NT2/D1 (cell line): ENCODE measurements around the gene DOCK2.
"Not testable (repeated sequence)": the region's sequence is repeated elsewhere in the genome, so short reads cannot be mapped to it uniquely, and the experiment has no call there.

Source experiments
- DNase-seq: peaks from one replicate; pipeline ENCODE4 v3.0.0-alpha.2; 2011; ENCODE audit warnings: low read depth, low spot score
- H3K27me3 ChIP-seq: 2 replicates; pipeline ENCODE4 v1.6.0; 2011; ENCODE audit warnings: mild to moderate bottlenecking; ENCODE audit not compliant: insufficient read length, insufficient read depth
- H3K36me3 ChIP-seq: 2 replicates; pipeline ENCODE4 v1.6.1; 2011; ENCODE audit warnings: mild to moderate bottlenecking, low read length, mixed read lengths; ENCODE audit not compliant: insufficient read depth, insufficient read length
- H3K4me1 ChIP-seq: 2 replicates; pipeline ENCODE4 v1.5.1; 2011; ENCODE audit not compliant: insufficient read depth, insufficient read length
- H3K4me3 ChIP-seq: 2 replicates; pipeline ENCODE4 v1.5.1; 2011; ENCODE audit warnings: low read depth; ENCODE audit not compliant: insufficient read length
- H3K9ac ChIP-seq: 2 replicates; pipeline ENCODE4 v1.6.0; 2011; ENCODE audit warnings: low read depth; ENCODE audit not compliant: insufficient read length
- H3K9me3 ChIP-seq: 2 replicates; pipeline ENCODE4 v1.5.1; 2011; ENCODE audit warnings: mild to moderate bottlenecking, low read length; ENCODE audit not compliant: insufficient read depth
- SUZ12 ChIP-seq: IDR thresholded peaks from 2 replicates; pipeline ENCODE4 v1.6.1; 2011; ENCODE audit not compliant: insufficient read length, insufficient read depth; ENCODE audit errors: extremely low read depth
- YY1 ChIP-seq: IDR thresholded peaks from 2 replicates; pipeline ENCODE4 v1.6.1; 2011; ENCODE audit not compliant: insufficient read length, insufficient read depth
- ZNF274 ChIP-seq: IDR thresholded peaks from 2 replicates; pipeline ENCODE4 v1.6.1; 2011; ENCODE audit warnings: mild to moderate bottlenecking, low read depth, low read length

Gene DOCK2

DNA sequence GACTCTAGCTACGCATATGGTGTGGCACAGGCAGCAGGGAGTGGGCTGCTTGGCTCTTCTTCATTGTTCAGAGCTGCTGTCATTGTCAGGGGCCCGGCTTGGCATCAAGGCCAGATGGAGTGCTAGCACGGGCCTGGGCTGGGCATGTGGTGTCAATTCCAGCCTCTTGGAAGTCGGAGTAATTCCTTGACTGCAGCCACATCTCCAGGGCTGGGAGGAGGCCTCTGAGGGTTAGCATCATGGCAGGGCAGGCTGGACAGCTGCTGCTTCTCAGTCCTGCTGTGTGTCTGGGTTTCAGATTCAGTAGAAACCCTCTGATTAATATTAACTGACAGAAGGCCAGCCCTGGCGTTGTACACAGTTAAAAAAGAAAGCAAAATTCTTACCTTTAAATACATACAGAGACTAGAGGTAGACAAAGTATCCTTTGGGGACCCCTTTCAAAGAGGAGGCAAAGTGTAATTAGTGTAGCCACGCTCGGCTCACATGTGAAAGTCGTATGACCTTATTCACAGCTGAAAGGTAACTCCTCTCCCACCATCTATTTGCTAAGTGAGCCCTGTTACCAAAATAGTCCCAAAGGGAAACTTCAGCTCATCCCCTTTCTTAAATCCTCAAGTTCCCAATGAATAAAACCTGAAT is 126.4 kb downstream of the DOCK2 start:
- DNase-seq, result no peak
- H3K9me3 ChIP-seq, result no peaks in the 10 kb centered on the region
- no peaks in the 10 kb centered on the region for H3K27me3 ChIP-seq
- H3K36me3 ChIP-seq, result no peaks in the 10 kb centered on the region
- no peak overlapping the region for H3K9ac ChIP-seq
- no peak for TF ChIP-seq SUZ12
- TF ChIP-seq ZNF274, result no peak
- TF ChIP-seq YY1, result no peak
- no peak overlapping the region for H3K4me3 ChIP-seq
- H3K4me1 ChIP-seq, result no peaks in the 10 kb centered on the region

DNA sequence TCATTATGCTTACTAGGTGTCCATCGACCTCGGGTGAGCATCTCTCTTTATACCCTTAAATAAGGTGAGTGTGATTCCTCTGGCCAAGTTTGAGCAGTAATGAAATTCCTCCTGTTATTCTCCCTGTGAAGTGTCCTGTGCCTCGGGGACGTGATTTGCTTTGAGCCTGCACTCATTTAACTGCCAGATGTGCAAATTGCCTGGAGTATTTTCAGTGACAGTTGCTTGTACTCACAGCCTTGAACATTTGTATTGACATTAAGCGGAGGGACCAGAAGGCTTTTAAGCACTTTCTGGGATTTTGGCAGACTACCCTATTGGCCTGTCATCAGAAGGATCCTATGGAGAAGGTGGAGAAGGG is 126.9 kb downstream of the DOCK2 start:
- Histone ChIP-seq H3K36me3 (no peaks in the 10 kb centered on the region), H3K4me1 (no peaks in the 10 kb centered on the region), H3K27me3 (no peaks in the 10 kb centered on the region), H3K4me3 (no peak overlapping the region), H3K9me3 (no peaks in the 10 kb centered on the region), H3K9ac (no peak overlapping the region)
- no peak for TF ChIP-seq YY1
- TF ChIP-seq SUZ12, result no peak
- TF ChIP-seq ZNF274, result no peak
- no peak for DNase-seq

DNA sequence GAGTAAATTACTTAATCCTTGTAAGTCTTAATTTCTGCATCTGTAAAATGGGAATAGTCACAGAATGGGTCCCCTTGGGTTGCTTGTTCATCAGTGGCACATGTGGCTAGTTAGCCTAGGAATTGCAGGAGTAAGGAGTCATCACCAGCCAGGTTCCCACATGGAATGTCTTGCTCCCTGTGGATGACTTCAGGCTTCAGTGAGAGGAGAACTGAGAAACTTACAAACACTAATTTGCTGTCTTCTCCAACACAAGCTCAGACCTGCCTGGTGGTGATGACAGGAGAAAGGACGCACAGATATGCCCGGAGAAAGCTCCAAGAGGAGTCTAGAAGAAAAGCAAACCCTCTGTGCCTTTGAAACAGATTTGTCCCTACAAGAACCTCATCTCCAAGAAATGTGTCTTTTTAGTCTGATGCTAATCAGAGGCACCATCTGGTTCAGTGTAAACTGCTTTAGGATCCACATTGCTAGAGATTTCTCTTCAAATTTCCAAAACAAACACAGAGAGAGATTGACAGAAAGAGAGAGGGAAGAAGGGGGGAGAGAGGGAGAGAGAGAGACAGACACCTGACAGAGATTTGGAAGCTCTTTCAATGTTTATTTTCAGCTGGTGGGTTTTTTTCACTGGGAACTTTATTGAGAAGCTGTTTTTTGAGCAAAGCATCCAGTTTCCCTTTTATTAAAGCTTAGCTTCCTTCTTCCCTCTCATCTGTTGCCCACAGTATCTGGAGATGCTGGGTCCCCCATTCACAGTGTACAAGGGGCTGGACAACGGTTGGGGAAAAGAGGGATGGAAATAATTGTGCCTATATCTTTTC is 128.3 kb downstream of the DOCK2 start:
- Histone ChIP-seq H3K9ac (no peak overlapping the region), H3K9me3 (no peaks in the 10 kb centered on the region), H3K4me3 (no peak overlapping the region), H3K4me1 (no peaks in the 10 kb centered on the region), H3K27me3 (no peaks in the 10 kb centered on the region), H3K36me3 (no peaks in the 10 kb centered on the region)
- DNase-seq, result no peak
- TF ChIP-seq SUZ12 (no peak), ZNF274 (no peak), YY1 (no peak)

DNA sequence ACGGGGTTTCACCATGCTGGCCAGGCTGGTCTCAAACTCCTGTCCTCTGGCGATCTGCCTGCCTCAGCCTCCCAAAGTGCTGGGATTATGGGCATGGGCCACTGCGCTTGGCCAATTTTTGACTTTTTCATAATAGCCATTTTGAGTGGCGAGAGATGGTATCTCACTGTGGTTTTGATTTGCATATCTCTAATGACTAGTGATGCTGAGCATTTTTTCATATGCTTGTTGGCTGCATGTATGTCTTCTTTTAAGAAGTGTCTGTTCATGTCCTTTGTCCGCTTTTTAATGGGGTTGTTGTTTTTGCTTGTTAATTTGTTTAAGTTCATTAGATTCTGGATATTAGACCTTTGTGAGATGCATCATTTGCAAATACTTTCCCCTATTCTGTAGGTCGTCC is 129.9 kb downstream of the DOCK2 start:
- H3K9me3 ChIP-seq, H3K27me3 ChIP-seq, DNase-seq, H3K4me3 ChIP-seq, H3K36me3 ChIP-seq, H3K9ac ChIP-seq, H3K4me1 ChIP-seq: not testable (repeated sequence)

DNA sequence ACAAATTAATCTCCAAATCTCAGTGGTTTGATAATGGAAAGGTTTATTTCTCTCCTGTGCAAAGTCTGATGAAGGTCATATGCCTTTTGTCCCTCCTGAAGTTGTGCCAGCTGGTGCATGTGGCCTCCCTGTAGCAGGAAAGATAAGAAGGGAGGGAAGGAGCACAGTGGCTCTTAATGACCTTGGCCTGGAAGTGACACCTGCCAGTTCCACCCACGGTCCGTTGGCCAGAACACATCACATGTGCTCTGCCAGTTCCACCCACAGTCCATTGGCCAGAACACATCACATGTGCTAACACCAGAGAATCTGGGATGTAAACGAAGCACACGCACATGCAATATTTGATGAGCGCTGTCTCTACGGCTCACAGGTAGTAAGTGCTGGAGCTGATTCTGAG is 130.9 kb downstream of the DOCK2 start:
- Histone ChIP-seq H3K9me3 (no peaks in the 10 kb centered on the region), H3K36me3 (no peaks in the 10 kb centered on the region), H3K9ac (no peak overlapping the region), H3K27me3 (no peaks in the 10 kb centered on the region), H3K4me3 (no peak overlapping the region), H3K4me1 (no peaks in the 10 kb centered on the region)
- TF ChIP-seq YY1, result no peak
- no peak for TF ChIP-seq SUZ12
- no peak for TF ChIP-seq ZNF274
- DNase-seq, result no peak

DNA sequence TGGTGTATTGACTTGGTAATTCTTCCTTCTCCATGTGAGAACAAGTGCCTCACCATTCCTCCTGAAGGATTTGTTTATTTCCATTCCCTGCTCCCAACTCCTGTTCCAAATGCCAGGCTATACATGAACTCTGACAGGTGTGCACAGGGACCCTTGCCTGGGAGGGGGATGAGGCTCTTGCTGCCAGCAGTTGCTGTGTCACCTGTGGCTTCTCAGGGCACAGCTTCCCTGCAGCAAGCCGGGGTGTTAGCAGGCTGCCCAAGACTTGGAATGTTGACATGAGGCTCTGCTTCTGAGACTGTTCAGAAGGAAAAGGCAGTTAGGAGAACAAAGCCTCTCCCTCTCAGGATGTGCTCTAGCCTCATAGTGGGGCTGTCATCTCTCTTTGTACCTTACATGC is 131.3 kb downstream of the DOCK2 start:
- no peak overlapping the region for H3K9ac ChIP-seq
- no peaks in the 10 kb centered on the region for H3K36me3 ChIP-seq
- no peaks in the 10 kb centered on the region for H3K9me3 ChIP-seq

DNA sequence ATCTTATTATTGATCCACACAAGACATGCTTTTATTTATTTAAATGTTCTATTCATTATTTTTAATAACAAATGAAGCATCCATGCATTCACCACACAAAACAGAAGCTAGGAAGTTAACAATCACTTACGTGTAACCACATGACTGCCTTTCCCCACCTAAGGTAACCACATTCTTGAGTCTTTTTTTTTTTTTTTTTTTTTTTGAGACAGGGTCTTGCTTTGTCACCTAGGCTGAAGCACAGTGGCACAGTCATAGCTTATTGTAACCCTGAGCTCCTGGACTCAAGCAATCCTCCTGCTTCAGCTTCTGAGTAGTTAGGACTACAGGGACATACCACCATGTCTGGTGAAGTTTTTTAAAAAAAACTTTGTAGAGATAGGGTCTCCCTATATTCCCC is 133.0 kb downstream of the DOCK2 start:
- H3K4me1 ChIP-seq, result no peaks in the 10 kb centered on the region
- H3K9ac ChIP-seq, result no peak overlapping the region
- DNase-seq, result no peak
- no peak overlapping the region for H3K4me3 ChIP-seq
- TF ChIP-seq SUZ12, result no peak
- no peak for TF ChIP-seq YY1
- no peak for TF ChIP-seq ZNF274
- no peaks in the 10 kb centered on the region for H3K36me3 ChIP-seq
- H3K27me3 ChIP-seq, result no peaks in the 10 kb centered on the region
- H3K9me3 ChIP-seq, result no peaks in the 10 kb centered on the region

More for the DNA sequence above, 131.3 kb downstream of the DOCK2 start:
- no peak for DNase-seq
- H3K4me1 ChIP-seq, result no peaks in the 10 kb centered on the region
- no peak overlapping the region for H3K4me3 ChIP-seq
- TF ChIP-seq SUZ12 (no peak), YY1 (no peak), ZNF274 (no peak)
- H3K27me3 ChIP-seq, result no peaks in the 10 kb centered on the region
